GM19438 (cell line): Measurements from ENCODE around the gene CDH13.

Source experiments
- ATAC-seq: cut with Tn5 transposase; IDR thresholded peaks from one replicate; pipeline ENCODE4 v1.9.1; 2021; ENCODE audit warnings: low read depth; ENCODE audit not compliant: unreplicated experiment

CDH13 gene

DNA sequence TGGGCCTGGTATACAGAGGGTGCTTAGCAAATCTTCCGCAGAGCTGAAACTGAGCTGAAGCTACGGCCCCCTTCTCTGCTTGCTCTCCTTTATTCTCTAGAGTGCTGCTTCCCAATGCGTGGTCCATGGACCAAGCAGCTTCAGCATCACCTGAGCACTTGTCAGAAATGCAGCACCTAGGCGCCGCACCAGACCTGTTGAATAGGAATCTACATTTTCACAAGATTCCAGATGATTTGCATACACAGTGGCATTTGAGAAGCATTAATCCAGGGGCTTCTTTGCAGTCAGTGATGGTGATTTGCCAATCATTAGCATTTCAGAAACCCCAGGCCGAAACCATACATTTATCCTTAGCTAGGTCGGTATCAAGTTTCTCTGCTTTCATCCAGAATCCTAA lies 204.2 kb downstream of the CDH13 start:
- ATAC-seq: no peak

DNA sequence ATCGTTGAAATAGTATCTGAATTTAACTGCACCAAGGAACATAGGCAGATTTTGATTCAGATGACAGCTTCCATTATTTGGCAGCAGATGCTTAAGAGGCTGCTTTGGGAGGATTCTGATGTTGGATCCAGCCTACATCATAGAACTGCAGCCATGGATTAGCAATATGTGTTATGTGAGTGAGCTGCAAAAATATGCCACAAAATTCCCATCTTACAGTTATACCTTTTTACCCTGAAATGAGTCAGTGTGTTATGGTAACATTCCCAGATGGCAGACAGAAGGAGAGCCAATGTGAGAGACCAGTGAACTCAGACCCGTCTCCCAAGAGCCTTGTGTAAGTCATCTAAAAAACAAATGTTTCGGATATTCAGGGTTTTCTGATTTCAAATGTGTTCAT lies 206.1 kb downstream of the CDH13 start:
- no peak for ATAC-seq

DNA sequence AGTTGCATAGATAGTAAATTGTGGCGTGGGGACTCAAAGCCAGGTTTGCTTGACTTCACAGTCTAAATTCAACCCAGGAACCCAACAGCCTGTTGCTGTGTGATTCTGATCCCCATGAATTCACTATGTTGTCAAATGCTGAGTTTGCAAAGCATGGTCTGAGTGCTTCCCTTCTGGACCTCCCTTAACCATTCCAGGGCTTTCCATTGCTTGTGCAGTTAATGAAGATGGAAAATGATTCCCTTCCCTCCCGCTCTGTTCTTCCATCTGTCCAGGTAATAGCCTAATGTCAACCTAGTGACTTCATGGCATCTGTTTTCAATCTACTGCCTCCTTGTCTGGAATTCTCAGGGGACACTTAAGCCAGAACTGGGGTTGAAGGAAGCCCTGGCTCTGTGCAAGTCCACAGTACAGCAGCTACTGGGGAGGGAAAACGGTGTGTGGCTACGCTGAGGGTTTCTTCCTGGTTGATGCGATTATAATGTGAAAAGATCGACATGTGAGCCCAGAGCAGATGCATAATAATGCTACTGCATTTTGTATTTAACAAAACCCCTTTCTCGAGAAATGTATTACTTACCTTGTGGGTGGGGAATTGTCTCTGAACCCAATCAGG lies 206.7 kb downstream of the CDH13 start:
- no peak for ATAC-seq

DNA sequence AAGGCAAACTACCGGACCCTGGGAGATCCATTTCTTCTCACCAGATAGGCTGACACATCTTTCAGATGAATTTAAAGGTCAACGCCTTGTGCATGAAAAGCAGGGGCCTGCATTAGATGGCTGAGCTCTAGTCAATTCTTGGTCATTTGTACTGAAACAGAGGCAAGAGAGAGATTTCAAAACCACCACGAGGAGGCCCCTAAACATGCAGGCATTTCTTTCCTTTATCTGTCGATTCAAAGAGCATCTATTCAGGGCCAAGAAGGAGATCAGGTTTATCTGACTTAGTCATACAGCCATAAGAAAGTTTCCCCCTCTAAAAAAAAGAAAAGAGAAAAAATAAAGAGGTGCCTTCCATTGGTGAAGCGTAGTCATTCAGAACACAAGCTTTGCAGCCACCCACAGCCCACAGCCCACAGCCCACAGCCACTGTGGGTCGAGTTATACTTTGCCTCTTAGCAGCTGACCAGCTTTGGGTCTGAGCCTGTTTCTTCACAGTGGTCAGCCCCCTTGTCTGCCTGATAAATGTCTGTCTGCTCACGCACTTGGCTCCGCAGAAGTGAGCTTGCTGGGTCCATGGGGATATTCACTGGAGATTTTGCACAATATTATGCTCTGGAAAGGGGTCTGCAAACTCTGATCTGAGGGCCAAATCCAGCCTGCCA lies 207.5 kb downstream of the CDH13 start:
- ATAC-seq: no peak

DNA sequence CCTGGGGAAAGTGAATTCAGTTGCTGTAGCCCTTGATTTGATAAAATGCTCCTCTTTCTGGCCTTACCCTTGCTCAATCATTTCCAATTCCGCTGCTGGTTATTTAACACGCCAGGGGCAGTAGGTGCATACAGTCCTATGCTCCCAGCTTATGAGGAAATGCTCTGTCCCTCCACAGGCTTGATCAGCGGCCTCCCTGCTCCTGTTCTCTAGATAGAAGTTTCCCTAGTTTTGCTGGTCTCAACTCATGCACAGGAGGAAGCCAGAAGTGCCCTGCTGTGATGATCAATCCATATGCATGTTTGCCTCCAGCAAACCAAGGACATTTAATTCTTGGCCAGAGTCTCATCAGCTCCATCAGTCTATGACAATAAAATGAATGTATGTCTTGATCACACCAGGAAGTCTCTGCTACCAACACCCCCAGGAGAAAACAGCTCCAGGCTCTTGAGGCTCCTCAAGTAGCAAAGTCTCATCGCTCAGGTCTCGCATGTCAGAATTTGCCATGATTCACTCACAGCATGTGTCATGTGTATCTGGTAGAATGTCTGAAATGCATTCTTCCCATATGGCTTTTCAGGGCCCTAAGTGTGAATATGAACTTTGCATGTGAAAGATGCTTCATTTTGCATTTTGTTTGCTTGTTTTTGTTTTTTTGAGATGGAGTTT lies 208.9 kb downstream of the CDH13 start:
- ATAC-seq: no peak

DNA sequence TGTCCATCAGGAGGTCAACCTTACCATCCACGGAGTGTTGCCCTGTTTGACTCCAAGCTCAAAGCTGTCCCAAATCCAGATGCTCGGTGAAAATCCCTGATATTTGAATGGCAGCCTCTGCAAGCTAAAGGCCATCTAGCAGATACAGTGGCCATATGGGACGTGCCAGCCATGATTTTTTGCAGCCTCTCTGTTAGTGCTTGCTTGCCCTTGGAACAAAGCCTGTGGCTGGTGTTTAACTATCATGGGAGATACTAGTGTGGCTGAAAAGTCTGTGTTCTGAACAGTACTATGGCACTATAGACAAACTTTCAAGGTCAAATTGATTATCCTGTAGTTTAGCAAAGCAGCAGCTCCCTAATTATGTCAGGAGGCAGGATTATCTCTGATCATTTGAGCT lies 214.3 kb downstream of the CDH13 start:
- no peak for ATAC-seq

DNA sequence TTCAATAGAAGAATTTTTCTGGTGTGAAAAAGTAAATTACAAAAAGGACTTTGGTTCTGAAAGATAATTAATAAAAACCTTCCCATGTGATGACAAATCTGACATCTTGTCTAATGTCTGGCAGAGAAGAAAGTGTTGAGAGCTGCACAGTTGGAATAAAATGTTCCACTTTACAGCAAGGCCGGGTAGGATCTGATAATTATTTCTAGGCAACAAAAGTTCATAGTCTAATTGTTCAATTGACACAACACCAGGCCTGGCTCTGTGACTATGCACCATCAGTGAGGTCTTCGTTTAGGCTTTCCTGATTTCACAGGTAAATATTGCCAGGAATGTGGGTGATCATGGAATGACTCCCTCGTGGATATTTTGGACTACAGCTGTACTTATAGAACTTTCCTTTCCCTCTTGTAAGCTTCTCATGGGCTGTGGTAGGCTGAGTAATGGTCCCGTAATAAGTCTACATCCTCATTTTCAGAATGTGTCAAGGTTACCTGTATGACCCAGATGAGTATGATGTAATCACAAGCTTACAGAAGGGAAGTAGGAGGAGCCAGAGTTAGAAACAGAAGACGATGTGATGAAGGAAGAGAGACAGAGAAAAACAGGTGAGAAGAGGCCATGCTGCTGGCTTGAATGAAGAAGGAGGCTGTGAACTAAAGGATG lies 217.0 kb downstream of the CDH13 start:
- no peak for ATAC-seq

DNA sequence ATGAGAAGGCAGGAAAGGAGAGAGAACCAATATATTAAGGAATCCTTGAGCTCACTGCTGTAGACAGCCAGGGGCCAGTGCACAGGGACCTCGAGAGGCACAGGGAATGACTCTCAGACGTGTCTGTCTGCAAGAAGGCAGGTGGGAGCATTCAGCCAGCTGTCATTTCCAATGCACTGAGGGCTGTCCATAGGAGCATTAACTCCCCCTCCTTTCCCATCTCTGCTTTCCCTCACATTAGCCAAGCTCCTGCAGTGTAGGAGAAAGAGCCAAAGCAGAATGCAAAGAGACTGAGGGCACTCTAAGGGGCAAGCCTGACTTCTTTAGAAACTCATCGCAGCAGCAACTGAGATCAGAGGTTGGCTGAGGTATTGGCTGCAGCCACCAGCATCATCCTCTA lies 218.3 kb downstream of the CDH13 start:
- no peak for ATAC-seq

DNA sequence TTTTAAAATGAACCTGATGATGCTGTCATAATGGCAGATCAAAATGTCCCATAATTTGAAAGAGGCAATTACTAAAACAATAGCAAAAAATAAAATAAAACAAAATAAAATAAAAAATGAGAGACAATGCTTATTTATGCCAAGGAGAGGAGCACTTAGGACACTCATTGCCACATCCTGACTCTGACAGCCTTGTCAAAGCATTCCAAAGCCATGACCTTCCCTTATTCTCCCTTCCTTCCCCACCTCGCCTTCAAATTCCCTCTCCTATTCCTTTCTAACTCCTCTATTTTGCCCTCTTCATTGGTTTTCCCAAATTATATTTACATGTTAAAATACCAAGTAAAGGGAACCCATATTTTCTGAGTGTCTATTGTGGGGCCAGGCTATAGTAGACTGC lies 220.0 kb downstream of the CDH13 start:
- ATAC-seq: no peak

DNA sequence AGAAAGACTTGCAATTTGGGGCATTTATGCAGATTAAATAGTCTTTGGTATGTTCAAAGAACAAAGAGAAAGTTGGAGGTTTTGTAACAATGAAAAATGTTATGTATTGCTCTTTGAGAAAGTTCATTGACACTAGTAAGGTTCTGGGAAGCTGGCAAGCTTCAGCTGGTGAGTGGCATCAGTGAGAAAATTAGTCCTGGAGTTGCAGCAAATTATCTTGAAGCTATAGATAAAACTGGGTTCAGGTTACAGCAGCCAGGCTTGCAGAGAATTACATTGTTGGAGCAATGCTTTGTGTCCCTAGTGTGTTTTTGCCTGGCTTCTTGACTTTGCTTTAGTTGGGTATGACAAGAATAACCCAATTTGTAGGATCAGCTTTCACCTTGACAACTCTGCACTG lies 221.2 kb downstream of the CDH13 start:
- ATAC-seq: no peak

DNA sequence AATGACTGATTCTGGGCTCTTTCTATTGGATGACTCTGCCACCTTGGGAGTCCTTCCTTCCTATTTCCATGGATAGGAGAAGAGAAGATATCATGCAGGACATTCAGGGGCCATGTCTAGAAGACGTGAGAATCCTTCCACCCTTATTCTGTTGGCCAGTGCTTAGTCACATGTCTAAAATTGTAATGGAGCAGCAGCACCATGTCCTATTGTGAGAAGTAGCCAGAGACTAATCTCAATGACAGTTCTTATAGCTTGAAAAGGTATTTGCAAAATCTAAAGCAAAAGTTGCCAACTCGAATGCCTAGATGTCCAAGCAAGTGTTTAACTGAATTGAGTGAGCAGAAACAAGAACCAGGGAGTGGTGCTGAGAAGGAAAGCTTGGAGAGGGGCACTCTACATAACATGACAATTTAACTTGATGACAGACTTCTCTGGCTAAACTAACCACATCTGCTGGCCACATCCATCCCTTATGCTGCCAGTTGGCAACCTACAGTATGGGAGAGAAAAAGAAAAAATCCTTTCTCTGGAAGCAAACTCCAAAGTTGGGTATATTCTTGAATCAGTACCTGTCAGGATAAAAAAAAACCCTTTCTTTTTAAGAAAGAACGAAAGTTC lies 225.7 kb downstream of the CDH13 start:
- ATAC-seq: no peak

DNA sequence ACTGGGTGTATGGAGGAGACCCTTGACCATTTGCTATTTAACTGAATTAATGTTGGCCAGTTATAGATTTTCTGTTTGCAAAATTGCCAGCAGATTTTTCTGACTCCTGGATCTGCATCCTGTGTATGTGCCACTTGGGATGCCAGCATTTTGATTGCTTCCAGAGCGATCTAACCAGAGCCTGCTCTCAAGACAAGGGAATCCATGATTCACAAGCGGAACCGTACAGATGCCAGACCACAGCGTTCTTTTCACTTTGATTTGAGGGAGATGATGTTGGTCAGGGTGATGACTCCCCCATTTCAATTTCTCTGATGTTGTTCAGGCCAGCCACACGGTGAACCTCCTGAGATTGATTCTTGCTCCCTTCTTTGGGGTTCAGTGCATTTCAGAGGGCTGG lies 228.7 kb downstream of the CDH13 start:
- no peak for ATAC-seq

DNA sequence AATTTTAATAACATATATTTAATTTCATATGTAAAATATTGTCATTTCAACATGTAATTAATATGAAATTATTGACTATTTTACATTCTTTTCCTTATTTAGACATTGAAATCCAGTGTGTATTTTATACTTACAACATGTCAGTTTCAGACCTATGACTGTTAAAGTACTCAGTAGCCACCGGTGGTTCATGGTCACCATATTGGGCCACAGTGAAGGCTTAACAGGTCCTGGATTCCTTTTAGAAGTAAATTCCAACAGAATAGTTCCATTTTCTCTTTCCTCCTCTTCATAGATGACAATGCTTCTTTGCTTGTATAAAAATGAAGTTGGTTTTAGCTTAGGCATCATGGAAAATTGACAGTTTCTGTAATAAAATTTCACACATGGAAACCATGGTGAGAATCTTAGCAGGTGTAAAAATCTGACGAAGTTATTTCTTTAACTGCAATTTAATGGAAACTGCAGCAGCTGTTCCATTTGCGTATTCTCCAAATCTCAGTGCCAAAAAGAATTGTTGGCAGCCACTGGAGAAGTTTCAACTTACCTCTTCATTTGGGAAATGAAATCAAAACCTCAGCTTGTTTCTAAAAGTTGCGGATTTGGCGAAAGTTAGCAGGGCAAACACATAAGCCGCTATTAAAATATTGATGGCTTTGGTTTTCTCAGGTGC lies 231.1 kb downstream of the CDH13 start:
- ATAC-seq: no peak

DNA sequence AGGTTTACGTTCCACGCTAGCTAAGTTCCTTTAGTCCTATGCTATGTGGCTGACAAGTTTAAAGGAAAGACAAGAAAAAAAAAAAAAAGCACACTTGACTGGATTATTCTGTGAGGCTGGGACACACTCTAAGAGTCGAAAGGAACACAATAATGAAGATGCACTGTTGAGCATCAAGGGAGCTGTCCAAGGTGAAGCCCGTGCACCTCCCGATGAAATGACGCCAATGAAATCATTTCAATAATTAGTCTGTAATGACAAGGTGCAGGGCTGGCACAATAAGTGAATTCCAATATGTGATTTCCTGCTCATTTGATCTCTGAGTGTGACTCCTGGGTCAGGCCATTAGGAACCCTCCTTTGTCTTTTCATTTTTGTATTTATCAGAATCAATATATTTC lies 232.9 kb downstream of the CDH13 start:
- ATAC-seq: no peak

DNA sequence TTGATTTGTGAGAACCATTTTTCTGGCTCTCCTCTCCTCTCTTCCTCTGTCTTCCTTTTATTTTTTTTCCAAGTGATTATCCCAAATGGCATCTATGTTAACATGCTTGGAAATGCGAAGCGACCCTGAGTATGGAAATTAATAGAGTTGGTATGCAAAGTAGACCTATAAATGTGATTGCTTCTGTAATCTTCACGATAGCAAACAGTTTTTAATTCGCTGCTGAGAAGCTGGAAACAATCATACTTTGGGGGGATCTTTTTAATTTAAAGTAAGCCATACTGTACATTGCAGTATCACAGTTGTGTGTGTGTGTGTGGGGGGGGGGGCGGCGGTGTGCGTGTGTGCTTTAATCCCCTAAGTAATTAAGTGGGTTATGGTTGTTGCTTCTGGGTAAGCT lies 233.3 kb downstream of the CDH13 start:
- ATAC-seq: no peak

DNA sequence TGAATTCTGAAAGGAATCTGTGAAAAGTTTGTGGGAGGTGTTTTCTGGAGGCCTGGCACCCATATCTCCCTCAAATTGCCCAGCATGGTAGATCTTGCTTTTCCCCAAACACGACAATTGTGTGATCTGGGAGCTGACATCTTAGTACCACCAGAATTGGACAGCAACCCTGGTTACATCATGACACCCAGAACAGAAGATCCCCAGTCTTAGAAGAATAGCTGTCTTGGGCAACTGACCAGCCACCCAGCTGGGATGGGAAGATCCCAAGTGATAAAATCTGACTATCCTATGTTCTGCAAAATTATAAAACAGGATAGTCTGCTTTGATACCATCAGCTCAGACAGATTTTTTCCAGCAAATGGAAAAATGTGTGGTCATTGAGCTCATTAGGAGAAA lies 235.3 kb downstream of the CDH13 start:
- ATAC-seq: no peak

DNA sequence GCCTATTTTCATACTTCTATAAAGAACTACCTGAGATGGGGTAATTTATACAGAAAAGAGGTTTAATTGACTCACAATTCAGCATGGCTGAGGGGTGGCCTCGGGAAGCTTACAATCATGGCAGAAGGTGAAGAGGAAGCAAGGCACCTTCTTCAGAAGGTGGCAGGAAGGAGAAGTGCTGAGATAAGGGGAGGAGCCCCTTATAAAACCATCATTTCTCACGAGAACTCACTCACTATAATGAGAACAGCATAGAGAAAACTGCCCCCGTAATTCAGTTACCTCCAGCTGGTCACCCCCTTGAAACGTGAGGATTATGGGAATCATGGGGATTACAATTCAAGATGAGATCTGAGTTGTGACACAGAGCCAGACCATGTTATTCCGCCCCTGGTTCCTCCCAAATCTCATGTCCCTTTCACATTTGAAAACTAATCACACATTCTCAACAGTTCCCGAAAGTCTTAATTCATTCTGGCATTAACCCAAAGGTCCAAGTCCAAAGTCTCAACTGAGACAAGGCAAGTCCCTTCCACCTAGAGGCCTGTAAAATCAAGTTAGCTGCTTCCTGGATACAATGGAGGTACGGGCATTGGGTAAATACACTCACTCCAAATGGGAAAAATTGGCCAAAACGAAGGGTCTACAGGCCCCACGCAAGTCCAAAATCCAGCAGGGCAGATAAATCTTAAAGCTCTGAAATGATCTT lies 237.7 kb downstream of the CDH13 start:
- ATAC-seq: no peak

DNA sequence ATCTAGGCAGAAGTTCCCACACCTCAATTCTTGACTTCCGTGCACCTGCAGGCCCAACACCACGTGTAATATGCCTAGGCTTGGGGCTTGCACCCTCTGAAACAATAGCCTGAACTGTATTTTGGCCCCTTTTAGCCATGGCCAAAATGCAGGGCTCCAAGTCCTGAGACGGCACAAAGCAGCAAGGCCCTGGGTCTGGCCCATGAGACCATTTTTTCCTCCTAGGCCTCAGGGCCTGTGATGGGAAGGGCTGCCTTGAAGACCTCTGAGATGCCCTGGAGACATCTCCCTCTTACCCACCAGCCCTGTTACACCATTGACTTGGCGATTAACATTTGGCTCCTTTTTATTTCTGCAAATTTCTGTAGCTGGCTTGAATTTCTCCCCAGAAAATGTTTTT lies 238.6 kb downstream of the CDH13 start:
- ATAC-seq: no peak

DNA sequence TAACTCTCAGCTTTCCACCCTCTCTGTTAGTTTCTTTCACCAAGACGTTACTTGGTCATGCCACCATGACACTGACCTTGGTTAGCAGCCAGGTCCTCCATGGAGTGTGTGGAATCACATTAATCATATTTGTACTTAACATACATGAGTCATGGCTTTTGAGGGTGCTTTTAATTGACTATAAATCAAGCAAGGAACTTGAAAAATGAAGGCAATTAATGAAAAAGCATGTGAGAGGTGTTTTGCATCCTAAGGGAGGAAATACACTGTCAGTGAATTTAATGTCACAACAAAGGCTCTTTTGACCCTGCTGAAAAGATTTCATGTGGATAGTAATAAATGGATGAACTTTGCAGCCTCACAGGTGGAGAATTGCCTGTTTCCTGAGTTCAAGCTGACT lies 240.7 kb downstream of the CDH13 start:
- no peak for ATAC-seq

DNA sequence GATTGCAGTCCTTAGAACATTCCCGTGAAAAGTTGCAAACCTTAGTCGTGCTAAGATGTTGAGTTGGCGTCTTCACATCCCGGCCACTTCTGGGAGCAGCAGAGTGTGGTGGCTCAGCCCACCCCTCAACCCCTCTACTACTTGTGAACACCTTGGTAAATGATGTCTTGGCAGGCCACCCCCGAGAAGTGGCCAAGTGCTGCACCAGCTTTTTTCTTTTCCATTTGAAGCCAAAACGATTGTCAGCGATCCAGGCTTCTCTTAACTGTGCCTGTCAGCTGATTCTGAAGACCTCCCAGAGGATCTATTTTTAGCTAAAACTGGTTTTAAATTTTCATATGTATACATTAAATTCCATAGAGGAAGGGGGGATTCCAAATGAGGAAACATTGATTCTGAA lies 247.5 kb downstream of the CDH13 start:
- ATAC-seq: no peak
